ENCODE data around the gene CDC42.
"Not testable (repeated sequence)": the region's sequence is repeated elsewhere in the genome, so short reads cannot be mapped to it uniquely, and the experiment has no call there.

DNA sequence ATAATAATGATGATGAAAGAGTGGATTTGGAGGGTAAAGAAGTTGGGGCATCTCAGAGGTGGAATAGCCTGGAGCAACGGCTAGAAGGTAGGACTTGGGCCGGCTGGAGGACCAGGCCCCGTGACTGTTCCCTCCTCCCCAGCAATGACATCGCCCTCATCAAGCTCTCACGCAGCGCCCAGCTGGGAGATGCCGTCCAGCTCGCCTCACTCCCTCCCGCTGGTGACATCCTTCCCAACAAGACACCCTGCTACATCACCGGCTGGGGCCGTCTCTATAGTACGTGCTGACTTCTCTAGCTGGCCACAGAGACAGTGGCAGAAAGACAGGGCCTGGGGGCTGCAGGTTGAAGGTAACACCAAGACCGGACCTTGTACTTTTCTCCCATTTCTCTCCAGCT is 45.8 kb upstream of the CDC42 start:
- TF ChIP-seq, protein P1, sequence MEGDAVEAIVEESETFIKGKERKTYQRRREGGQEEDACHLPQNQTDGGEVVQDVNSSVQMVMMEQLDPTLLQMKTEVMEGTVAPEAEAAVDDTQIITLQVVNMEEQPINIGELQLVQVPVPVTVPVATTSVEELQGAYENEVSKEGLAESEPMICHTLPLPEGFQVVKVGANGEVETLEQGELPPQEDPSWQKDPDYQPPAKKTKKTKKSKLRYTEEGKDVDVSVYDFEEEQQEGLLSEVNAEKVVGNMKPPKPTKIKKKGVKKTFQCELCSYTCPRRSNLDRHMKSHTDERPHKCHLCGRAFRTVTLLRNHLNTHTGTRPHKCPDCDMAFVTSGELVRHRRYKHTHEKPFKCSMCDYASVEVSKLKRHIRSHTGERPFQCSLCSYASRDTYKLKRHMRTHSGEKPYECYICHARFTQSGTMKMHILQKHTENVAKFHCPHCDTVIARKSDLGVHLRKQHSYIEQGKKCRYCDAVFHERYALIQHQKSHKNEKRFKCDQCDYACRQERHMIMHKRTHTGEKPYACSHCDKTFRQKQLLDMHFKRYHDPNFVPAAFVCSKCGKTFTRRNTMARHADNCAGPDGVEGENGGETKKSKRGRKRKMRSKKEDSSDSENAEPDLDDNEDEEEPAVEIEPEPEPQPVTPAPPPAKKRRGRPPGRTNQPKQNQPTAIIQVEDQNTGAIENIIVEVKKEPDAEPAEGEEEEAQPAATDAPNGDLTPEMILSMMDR (IDR thresholded peaks at IDR 0.05), result not testable (repeated sequence)
- not testable (repeated sequence) for TF ChIP-seq POLR2A, EP300 (IDR thresholded peaks at IDR 0.05)
